GM18873 (cell line): Measurements from ENCODE around the gene SHC1.

Experiments used
- ATAC-seq: cut with Tn5 transposase; IDR thresholded peaks from one replicate; pipeline ENCODE4 v1.9.1; 2021; ENCODE audit warnings: mild to moderate bottlenecking, moderate library complexity, moderate number of reproducible peaks; ENCODE audit not compliant: unreplicated experiment, low FRiP score

The SHC1 gene, protein sequence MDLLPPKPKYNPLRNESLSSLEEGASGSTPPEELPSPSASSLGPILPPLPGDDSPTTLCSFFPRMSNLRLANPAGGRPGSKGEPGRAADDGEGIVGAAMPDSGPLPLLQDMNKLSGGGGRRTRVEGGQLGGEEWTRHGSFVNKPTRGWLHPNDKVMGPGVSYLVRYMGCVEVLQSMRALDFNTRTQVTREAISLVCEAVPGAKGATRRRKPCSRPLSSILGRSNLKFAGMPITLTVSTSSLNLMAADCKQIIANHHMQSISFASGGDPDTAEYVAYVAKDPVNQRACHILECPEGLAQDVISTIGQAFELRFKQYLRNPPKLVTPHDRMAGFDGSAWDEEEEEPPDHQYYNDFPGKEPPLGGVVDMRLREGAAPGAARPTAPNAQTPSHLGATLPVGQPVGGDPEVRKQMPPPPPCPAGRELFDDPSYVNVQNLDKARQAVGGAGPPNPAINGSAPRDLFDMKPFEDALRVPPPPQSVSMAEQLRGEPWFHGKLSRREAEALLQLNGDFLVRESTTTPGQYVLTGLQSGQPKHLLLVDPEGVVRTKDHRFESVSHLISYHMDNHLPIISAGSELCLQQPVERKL

GRCh38 chr1:154970631-154971340 is at the start of gene SHC1:
Gene SHC1, minus strand, starts transcription at chr1:154970747. Its CDS starts 221 bp downstream, at chr1:154970526.
- no peak for ATAC-seq

GRCh38 chr1:155019377-155020245 is 49.1 kb upstream of the SHC1 start:
- ATAC-seq = no peak

- no peak for ATAC-seq
Observed at GRCh38 chr1:155018617-155019348, 48.2 kb upstream of the SHC1 start.

- no peak for ATAC-seq
Observed at GRCh38 chr1:155017946-155018316, 47.4 kb upstream of the SHC1 start.

GRCh38 chr1:155017041-155017945 is 46.7 kb upstream of the SHC1 start:
- ATAC-seq = peak; percentile 54

GRCh38 chr1:155016231-155016831 is 45.8 kb upstream of the SHC1 start:
- ATAC-seq = no peak

GRCh38 chr1:155015527-155016230 is 45.1 kb upstream of the SHC1 start:
- ATAC-seq = no peak

DNA sequence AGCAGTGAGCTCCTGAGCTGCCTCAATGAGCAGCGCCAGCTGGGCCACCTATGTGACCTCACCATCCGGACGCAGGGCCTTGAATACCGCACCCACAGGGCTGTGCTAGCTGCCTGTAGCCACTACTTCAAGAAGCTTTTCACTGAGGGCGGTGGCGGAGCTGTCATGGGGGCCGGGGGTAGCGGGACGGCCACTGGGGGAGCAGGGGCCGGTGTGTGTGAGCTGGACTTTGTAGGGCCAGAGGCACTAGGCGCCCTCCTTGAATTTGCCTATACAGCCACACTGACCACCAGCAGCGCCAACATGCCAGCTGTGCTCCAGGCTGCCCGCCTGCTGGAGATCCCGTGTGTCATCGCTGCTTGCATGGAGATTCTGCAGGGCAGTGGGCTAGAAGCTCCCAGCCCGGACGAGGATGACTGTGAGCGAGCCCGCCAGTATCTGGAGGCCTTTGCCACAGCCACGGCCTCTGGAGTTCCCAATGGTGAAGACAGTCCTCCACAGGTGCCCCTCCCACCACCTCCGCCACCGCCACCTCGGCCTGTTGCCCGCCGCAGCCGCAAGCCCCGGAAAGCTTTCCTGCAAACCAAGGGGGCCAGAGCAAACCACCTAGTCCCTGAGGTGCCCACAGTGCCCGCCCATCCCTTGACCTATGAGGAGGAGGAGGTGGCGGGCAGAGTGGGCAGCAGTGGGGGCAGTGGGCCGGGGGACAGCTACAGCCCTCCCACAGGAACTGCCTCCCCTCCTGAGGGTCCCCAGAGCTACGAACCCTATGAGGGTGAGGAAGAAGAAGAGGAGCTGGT is 44.4 kb upstream of the SHC1 start:
- ATAC-seq = no peak

- no peak for ATAC-seq
Observed at GRCh38 chr1:155013632-155014031, 43.1 kb upstream of the SHC1 start.

DNA sequence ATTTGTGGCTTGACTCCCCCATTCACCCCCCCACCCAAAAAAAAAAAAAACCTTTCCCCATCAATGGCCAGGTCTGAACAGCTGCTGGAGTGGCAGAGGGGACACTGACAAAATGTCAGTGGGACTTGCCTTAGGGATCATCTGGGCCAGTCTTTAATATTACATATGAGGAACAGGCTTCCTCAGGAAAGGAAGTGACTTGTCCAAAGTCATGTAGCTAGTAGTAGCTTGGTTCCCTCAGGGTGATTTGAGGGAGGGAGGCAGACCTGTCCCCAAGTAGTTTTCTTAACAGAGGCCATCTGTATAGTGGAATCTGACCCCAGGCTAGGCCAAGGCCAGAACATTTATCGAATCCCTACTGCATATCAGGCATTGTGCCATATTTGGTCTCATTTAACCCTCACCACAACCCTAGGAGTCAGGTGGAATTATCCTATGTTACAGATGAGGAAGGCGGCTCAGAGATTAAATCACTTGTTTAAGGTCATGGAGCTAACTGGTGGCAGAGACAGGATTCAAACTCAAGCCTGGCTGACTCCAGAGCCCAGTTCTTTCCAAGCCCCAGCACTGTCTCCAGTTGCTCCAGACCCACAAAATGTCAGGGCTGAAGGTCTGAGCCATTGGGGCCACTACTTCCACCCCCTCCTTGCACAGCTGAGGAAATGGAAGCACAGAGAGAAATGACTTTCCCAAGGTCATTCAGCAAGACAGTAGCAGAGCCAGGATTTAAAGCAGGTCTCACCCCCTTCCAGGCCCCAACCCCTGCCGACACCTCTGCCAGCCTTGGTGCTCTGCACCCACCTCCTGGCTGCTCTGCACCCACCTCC is 42.4 kb upstream of the SHC1 start:
- ATAC-seq = no peak

DNA sequence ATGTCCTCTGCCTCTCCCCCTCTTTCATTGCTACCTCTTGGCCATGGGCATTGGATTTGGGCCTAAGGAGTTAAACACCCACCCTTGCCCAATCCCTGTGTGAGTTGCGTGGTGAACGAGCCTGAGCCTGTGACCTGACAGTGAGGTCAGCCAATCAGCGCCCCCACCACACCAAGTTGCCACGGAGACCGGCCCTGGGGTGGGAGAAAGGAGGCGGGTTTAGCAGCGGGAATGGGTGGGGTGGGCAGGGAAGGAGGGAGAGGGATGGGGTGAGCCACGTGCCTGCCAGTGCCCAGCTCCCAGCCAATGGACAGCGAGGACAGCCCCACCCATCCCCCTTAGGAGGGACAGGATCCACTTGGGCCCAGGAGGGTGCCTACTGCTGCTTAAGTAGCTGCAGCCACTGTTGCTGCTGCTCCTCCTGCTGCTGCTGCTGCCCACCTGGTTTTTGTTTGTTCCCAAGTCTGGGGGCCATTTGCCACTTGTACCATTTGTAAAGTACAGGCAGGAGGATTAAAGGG is 41.5 kb upstream of the SHC1 start:
- no peak for ATAC-seq

DNA sequence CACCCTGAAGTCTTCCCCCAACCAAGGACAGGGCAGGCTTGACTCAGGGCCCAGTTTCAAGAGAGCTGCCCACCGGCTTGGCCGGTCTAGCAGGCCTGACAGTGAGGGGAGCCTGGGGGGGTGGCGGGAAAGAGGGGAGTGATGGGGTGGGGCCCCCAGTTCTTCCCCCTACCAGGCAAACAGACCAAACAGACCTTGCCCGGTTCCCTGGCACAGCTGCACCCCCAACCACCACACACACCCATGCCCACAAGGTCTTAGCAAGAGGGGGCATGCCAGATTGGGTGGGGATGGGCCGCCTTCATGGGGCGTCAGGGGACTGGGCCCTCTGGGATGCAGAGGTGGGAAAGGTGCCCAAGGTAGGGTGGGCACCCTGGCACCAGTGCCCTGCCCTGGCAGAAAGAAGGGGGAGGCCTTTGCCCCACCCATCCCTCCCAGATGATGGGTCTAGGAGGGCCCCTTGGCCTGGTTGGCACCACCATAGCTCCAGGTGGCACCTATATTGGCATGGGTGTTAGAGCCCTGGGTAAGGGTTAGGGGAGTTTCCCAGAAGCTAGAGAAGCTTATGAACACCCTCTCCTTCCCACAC is 41.0 kb upstream of the SHC1 start:
- ATAC-seq = no peak

- ATAC-seq = no peak
Observed at GRCh38 chr1:155011004-155011416, 40.5 kb upstream of the SHC1 start.

- no peak for ATAC-seq
Observed at GRCh38 chr1:155010211-155010918, 39.8 kb upstream of the SHC1 start.

DNA sequence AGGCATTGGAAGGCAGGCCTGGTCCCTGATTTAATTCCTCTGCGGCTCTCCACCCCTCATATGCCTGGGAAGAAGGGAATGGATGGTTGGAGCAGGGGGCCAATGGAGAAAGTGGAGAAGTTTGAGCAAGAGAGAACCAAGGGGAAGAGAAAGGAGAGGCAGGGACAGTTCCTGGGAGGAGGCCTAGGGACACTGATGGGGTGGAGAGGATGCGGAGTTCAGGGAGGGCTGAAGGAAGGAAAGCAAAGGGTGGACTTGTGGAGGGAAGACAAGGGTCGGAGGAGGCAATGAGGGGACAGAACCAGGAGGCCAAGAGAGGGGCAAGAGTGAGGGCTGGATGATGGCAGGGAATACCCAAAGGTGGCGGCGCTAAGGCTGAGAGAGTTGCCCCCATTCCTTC is 39.2 kb upstream of the SHC1 start:
- ATAC-seq = no peak
